A673 (cell line): ENCODE results near the gene PLCD1. TPM values are rescaled to one million over a fixed set of nuclear protein-coding genes. Genes with fewer than 3 reads are reported as not detected.

ENCODE experiments used
- BruUV-seq: library from RNA; stranded (reverse); fragments of 400-500 nt; replicated peaks from 2 replicates; lab custom pipeline; 2021; lab: Mats Ljungman, UMichigan
- CTCF ChIA-PET: fragments of 300-600 bp; sonication (Branson Sonifier 250); formaldehyde crosslinking; loops from one replicate; lab custom pipeline; 2022; ENCODE audit warnings: antibody characterized with exemption; lab: Charles Lee
- POLR2A ChIA-PET: fragments of 300-600 bp; sonication (Branson Sonifier 250); formaldehyde crosslinking; loops from one replicate; lab custom pipeline; 2022; ENCODE audit warnings: antibody characterized with exemption; ENCODE audit not compliant: low non-redundant PET; lab: Charles Lee
- DNase-seq: peaks from one replicate; pipeline ENCODE4 v3.0.0-alpha.2; 2015; ENCODE audit warnings: low spot score
- H3K27ac ChIP-seq: fragments of 200-600 bp; sonication (generic); 2 replicates; pipeline ENCODE4 v1.5.1; 2016; ENCODE audit warnings: mixed run types, low read depth, mild to moderate bottlenecking, mixed read lengths, antibody characterized with exemption, low read length; ENCODE audit not compliant: poor library complexity, severe bottlenecking
- H3K27me3 ChIP-seq: fragments of 200-600 bp; sonication (generic); replicated peaks from 2 replicates; pipeline ENCODE4 v1.6.1; 2017; ENCODE audit warnings: mixed run types, low read depth, mild to moderate bottlenecking, mixed read lengths, antibody characterized with exemption, low read length; ENCODE audit not compliant: insufficient read depth, poor library complexity
- H3K36me3 ChIP-seq: fragments of 200-600 bp; sonication (generic); 2 replicates; pipeline ENCODE4 v1.6.1; 2016; ENCODE audit warnings: mixed run types, mild to moderate bottlenecking, mixed read lengths, antibody characterized with exemption, low read length; ENCODE audit not compliant: insufficient read depth, poor library complexity, severe bottlenecking
- H3K4me1 ChIP-seq: fragments of 200-600 bp; sonication (generic); 2 replicates; pipeline ENCODE4 v1.6.1; 2017; ENCODE audit warnings: mixed run types, mild to moderate bottlenecking, mixed read lengths, antibody characterized with exemption, low read length; ENCODE audit not compliant: insufficient read depth, poor library complexity, severe bottlenecking
- H3K4me3 ChIP-seq: fragments of 200-600 bp; sonication (generic); 2 replicates; pipeline ENCODE4 v1.5.1; 2016; ENCODE audit warnings: low read depth, mixed run types, mild to moderate bottlenecking, mixed read lengths, low read length; ENCODE audit not compliant: poor library complexity, severe bottlenecking
- H3K9me3 ChIP-seq: fragments of 200-600 bp; sonication (generic); 2 replicates; pipeline ENCODE4 v1.6.1; 2016; ENCODE audit warnings: mixed run types, low read depth, mild to moderate bottlenecking, mixed read lengths, antibody characterized with exemption, low read length; ENCODE audit not compliant: poor library complexity, severe bottlenecking
- EZH2 ChIP-seq: fragments of 200-600 bp; sonication (generic); IDR thresholded peaks from 2 replicates; pipeline ENCODE4 v1.6.1; 2017; ENCODE audit warnings: borderline replicate concordance, low read depth, mild to moderate bottlenecking, mixed read lengths, antibody characterized with exemption, low read length; ENCODE audit not compliant: poor library complexity, severe bottlenecking
- intact Hi-C: fragments of 100-400 bp; cut with micrococcal nuclease; formaldehyde crosslinking; loops from one replicate; pipeline ENCODE4 v1.10.0; 2022; ENCODE audit not compliant: unreplicated experiment
- total RNA-seq: library from RNA; stranded (reverse); gene quantifications from 2 replicates; pipeline ENCODE4 v1.2.3, GENCODE V29; 2021
- TF ChIP-seq, protein P1 (sequence below): fragments of 300-800, 200-600 bp; sonication (generic); conservative IDR thresholded peaks from 2 replicates; pipeline ENCODE4 v1.5.1; 2017; ENCODE audit warnings: low read depth, mild to moderate bottlenecking, antibody characterized with exemption, low read length, moderate library complexity, mixed read lengths

The PLCD1 gene
- total RNA-seq, 1 experiment from 2014 or later: 1.1 TPM

DNA sequence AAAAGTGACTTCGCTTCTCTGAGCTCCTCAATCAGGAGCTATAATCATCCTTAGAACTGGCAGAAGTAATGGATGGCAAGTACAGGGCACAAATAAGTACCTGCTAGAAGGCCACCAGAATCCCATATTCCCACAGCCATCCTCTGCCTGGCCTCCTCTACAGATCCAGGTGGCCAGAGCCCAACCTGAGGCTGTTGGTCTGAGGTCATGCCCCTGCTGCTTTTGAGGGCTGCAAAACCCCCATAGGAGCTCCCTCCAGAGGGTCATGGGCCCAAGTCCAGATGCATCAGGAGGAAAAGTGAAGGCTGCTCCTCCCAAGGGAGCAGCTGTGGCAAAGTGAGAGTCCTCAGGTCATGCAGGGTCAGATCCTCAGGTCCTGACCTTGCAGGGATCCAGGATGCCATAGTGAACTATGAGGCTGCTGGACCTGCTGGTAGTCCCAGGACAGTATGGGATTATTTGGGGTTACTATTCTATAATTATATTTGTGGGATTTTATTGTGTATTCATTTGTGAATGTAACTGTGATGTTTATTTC is 3.0 kb upstream of the PLCD1 start:
- no peak for TF ChIP-seq EZH2
- TF ChIP-seq, protein P1, sequence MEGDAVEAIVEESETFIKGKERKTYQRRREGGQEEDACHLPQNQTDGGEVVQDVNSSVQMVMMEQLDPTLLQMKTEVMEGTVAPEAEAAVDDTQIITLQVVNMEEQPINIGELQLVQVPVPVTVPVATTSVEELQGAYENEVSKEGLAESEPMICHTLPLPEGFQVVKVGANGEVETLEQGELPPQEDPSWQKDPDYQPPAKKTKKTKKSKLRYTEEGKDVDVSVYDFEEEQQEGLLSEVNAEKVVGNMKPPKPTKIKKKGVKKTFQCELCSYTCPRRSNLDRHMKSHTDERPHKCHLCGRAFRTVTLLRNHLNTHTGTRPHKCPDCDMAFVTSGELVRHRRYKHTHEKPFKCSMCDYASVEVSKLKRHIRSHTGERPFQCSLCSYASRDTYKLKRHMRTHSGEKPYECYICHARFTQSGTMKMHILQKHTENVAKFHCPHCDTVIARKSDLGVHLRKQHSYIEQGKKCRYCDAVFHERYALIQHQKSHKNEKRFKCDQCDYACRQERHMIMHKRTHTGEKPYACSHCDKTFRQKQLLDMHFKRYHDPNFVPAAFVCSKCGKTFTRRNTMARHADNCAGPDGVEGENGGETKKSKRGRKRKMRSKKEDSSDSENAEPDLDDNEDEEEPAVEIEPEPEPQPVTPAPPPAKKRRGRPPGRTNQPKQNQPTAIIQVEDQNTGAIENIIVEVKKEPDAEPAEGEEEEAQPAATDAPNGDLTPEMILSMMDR: no peak
- no peak overlapping the region for H3K27ac ChIP-seq
- CTCF ChIA-PET: no interaction called here
- no peaks in the 10 kb centered on the region for H3K9me3 ChIP-seq
- H3K4me3 ChIP-seq: no peak overlapping the region
- BruUV-seq: no TSS peak
- no peaks in the 10 kb centered on the region for H3K4me1 ChIP-seq
- intact Hi-C loops: no loop called here
- no peak for DNase-seq
- no peaks in the 10 kb centered on the region for H3K36me3 ChIP-seq
- POLR2A ChIA-PET: no interaction called here
- H3K27me3 ChIP-seq: no peaks in the 10 kb centered on the region

DNA sequence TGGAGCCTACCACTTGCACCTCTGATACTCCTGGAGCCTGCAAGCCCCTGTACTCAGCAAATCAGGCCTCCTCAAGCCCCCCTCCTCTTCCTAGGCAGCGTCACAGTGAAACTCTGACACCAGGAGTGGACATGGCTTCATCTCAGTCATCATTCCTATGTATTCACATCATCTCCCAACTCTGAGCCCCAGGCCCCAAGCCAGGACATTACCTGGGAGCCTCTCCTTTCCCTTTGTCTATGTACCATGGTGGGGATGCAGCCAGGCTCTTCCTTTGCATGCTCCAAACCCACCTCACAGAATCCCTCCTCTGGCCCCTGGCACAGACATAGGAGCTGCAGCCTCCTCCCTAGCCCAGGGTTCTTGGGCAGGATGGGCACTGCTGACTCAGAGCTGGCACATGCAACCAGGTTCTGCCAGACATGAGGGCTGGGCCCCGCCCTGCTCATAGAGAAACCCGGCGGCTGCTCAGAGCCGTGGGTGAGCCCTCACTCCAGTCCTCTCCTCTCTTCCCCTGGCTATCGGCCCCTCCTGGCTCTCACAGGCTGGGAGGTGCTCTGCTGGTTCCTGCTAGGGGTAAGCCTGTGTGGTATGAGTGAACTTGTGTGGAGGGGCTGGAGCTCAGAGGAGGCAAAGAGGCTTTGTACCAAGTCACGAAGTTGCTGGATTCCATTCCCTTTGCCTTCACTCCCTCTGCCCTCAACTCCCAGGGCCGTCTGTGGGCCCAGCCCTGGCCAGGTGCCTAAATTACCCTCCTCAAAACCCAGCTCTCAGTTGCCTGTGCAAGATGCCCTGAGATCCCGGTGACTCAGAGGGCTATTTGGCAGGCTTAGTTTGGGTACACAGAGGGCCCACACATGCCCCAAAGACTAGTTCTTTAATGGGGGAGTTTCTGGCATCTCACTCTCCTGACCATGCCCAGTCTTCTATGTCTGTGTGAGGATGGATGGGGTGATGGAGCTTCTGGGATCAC is 1.9 kb upstream of the PLCD1 start:
- ChIA-PET CTCF (no interaction called here), POLR2A (no interaction called here)
- no peak overlapping the region for H3K27ac ChIP-seq
- DNase-seq: no peak
- no peak overlapping the region for H3K4me3 ChIP-seq
- H3K9me3 ChIP-seq: no peaks in the 10 kb centered on the region
- H3K36me3 ChIP-seq: no peaks in the 10 kb centered on the region
- TF ChIP-seq, protein P1: no peak
- TF ChIP-seq EZH2: no peak
- no peaks in the 10 kb centered on the region for H3K4me1 ChIP-seq
- no TSS peak for BruUV-seq
- intact Hi-C loops: no loop called here
- H3K27me3 ChIP-seq: no peaks in the 10 kb centered on the region

DNA sequence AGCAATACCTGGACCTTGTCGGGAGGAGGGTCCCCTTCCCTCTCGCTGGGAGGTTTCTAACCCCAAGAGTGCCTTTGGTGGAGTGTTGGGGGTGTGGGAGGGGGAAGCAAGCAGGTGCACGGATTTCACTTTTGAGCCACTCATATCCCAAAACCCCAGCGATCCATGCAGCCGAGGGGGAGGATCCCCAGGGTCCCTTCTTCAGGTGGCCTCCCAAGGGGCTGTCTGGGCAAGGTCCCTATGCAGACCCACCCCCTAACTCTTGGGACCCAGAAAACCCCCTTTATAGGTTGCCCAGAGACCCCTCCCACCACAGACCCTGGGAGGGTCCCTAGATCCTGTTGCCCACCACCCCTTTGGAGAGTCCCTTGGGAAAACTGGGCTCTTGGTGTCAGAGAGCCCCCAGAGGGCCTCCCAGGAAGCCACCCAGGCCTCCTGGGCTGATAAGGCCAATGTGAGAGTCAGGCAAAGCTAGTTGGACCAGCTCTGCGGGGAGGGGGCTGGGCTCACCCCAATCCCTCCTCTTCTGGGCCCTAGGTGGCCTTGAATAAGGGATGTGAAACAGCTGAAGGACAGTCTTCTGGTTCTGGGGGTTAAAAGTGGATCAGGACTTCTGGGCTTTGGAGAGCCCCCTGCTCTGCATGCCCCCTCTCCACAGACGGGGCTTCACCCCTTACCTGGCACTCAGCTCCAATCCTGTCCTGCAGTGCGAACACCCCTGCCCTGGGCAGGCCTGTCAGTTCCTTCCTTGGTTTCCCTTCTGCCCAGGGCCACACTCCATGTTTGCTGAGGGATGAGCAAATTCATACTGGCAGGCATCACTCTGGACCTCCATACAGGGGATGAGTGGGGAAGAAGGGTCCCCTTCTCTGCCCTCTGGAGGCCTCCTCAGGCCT is 932 bp upstream of the PLCD1 start:
- Histone ChIP-seq H3K27ac (no peak overlapping the region), H3K36me3 (no peaks in the 10 kb centered on the region), H3K27me3 (no peaks in the 10 kb centered on the region), H3K4me1 (no peaks in the 10 kb centered on the region), H3K4me3 (peak overlapping the region; percentile 37), H3K9me3 (no peaks in the 10 kb centered on the region)
- no TSS peak for BruUV-seq
- intact Hi-C loops: no loop called here
- no peak for TF ChIP-seq EZH2
- TF ChIP-seq, protein P1: no peak
- ChIA-PET POLR2A (no interaction called here), CTCF (no interaction called here)
- DNase-seq: no peak
